HCT116 (cell line): ENCODE measurements around the gene SSRP1. TPM values are rescaled to one million over a fixed set of nuclear protein-coding genes. Genes with fewer than 3 reads are reported as not detected.

Experiments used
- ATAC-seq: fragments of 200-7000 bp; cut with Tn5 transposase; 2 replicates; pipeline ENCODE4 v1.9.1; 2020; ENCODE audit warnings: mild to moderate bottlenecking, moderate library complexity
- BruUV-seq: library from RNA; stranded (reverse); fragments of 400-500 nt; replicated peaks from 2 replicates; lab custom pipeline; 2021; lab: Mats Ljungman, UMichigan
- CTCF ChIA-PET: fragments of 300-600 bp; sonication (Branson Sonifier 250); formaldehyde crosslinking; loops from one replicate; lab custom pipeline; 2021; ENCODE audit warnings: antibody characterized with exemption; lab: Charles Lee
- POLR2A ChIA-PET: fragments of 300-600, 350-600 bp; sonication (Branson Sonifier 250); formaldehyde crosslinking; loops from one replicate; lab custom pipeline; 2021; ENCODE audit warnings: antibody characterized with exemption; lab: Charles Lee
- RAD21 ChIA-PET, 2 experiments: fragments of 300-600 bp; sonication (Branson Sonifier 250); formaldehyde crosslinking; loops; one replicate each; lab custom pipeline; 2023; ENCODE audit warnings: low total read pairs in 2 of 2; ENCODE audit not compliant: uncharacterized antibody in 2 of 2, unreplicated experiment in 2 of 2, low non-redundant PET in 1 of 2; lab: Charles Lee
- DNase-seq: peaks from one replicate; pipeline ENCODE4 v3.0.0-alpha.2; 2010; ENCODE audit warnings: low read depth, low spot score
- H2AFZ ChIP-seq: fragments of 200-600 bp; shearing (Covaris generic), sonication (generic); 2 replicates; pipeline ENCODE4 v1.6.1; 2017; ENCODE audit warnings: low read depth, mixed run types, mixed read lengths, antibody characterized with exemption, low read length; ENCODE audit not compliant: poor library complexity, severe bottlenecking
- H3K27ac ChIP-seq: 2 replicates; pipeline ENCODE4 v1.5.1; 2012; ENCODE audit warnings: low read depth, low read length
- H3K27me3 ChIP-seq: fragments of 200-600 bp; sonication (generic); 2 replicates; pipeline ENCODE4 v1.6.1; 2016; ENCODE audit warnings: mixed run types, low read length, mixed read lengths; ENCODE audit not compliant: insufficient read depth
- H3K36me3 ChIP-seq, 2 experiments: fragments of 200-500 bp in 1 of 2; fragments of 200-600 bp in 1 of 2; sonication (Bioruptor generic) in 1 of 2; sonication (generic) in 1 of 2; 2 replicates each; pipeline versions ENCODE4 v1.5.1 to v1.6.1; 2014 to 2016; ENCODE audit warnings: low read length in 2 of 2, inconsistent platforms in 1 of 2, mixed read lengths in 1 of 2, mixed run types in 1 of 2; ENCODE audit not compliant: insufficient read depth in 2 of 2, control insufficient read depth in 1 of 2
- H3K4me1 ChIP-seq, 2 experiments: fragments of 200-600 bp in 1 of 2; sonication (generic) in 1 of 2; 2 replicates each; pipeline versions ENCODE4 v1.5.1 to v1.6.1; 2012 to 2017; ENCODE audit warnings: low read length in 2 of 2, inconsistent platforms in 1 of 2, mild to moderate bottlenecking in 1 of 2, mixed read lengths in 1 of 2, mixed run types in 1 of 2, moderate library complexity in 1 of 2; ENCODE audit not compliant: insufficient read depth in 2 of 2, control insufficient read depth in 1 of 2
- H3K4me2 ChIP-seq: fragments of 200-600 bp; sonication (generic); 2 replicates; pipeline ENCODE4 v1.6.1; 2017; ENCODE audit warnings: mixed run types, low read length, mixed read lengths
- H3K4me3 ChIP-seq, 2 experiments: fragments of 200-600 bp in 1 of 2; sonication (generic) in 1 of 2; replicated peaks in 1 of 2; 2 replicates each; pipeline ENCODE4 v1.5.1; 2011 to 2016; ENCODE audit warnings: low read length in 2 of 2, control low read depth in 1 of 2, low read depth in 1 of 2, mild to moderate bottlenecking in 1 of 2, mixed read lengths in 1 of 2, mixed run types in 1 of 2
- H3K79me2 ChIP-seq: fragments of 200-600 bp; sonication (generic); 2 replicates; pipeline ENCODE4 v1.6.1; 2017; ENCODE audit warnings: mild to moderate bottlenecking, mixed run types, low read length, moderate library complexity, mixed read lengths; ENCODE audit not compliant: insufficient read depth
- H3K9ac ChIP-seq: fragments of 200-600 bp; sonication (generic); 2 replicates; pipeline ENCODE4 v1.6.1; 2016; ENCODE audit warnings: low read length, mixed read lengths
- H3K9me2 ChIP-seq: fragments of 200-600 bp; sonication (generic), shearing (Covaris generic); 2 replicates; pipeline ENCODE4 v1.6.1; 2017; ENCODE audit warnings: mixed run types, mild to moderate bottlenecking, moderate library complexity; ENCODE audit not compliant: insufficient read depth
- H3K9me3 ChIP-seq, 2 experiments: fragments of 200-500 bp in 1 of 2; fragments of 200-600 bp in 1 of 2; sonication (Bioruptor generic) in 1 of 2; sonication (generic) in 1 of 2; 2 replicates each; pipeline ENCODE4 v1.6.1; 2014 to 2017; ENCODE audit warnings: low read length in 2 of 2, mixed read lengths in 2 of 2, inconsistent platforms in 1 of 2, low read depth in 1 of 2, mild to moderate bottlenecking in 1 of 2, mixed run types in 1 of 2, moderate library complexity in 1 of 2; ENCODE audit not compliant: control insufficient read depth in 1 of 2, insufficient read depth in 1 of 2
- H4K20me1 ChIP-seq: fragments of 200-600 bp; sonication (generic), shearing (Covaris generic); 2 replicates; pipeline ENCODE4 v1.6.1; 2017; ENCODE audit warnings: mixed run types, mild to moderate bottlenecking, moderate library complexity; ENCODE audit not compliant: insufficient read depth
- CBX3 ChIP-seq: IDR thresholded peaks from 2 replicates; pipeline ENCODE4 v1.6.1; 2012; ENCODE audit warnings: low read depth
- EZH2phosphoT487 ChIP-seq: fragments of 200-600 bp; IDR thresholded peaks from 2 replicates; pipeline ENCODE4 v1.6.1; 2018; ENCODE audit warnings: antibody characterized with exemption, borderline replicate concordance
- MAX ChIP-seq: IDR thresholded peaks from 2 replicates; pipeline ENCODE4 v1.6.1; 2012
- POLR2A ChIP-seq: IDR thresholded peaks from 2 replicates; pipeline ENCODE4 v1.7.0; 2011; ENCODE audit warnings: borderline replicate concordance; ENCODE audit not compliant: insufficient read depth, insufficient read length; ENCODE audit errors: extremely low read depth
- SIN3A ChIP-seq: IDR thresholded peaks from 2 replicates; pipeline ENCODE4 v1.6.1; 2012; ENCODE audit warnings: low read depth
- SP1 ChIP-seq: IDR thresholded peaks from 2 replicates; pipeline ENCODE4 v1.6.1; 2012; ENCODE audit warnings: low read depth
- intact Hi-C: fragments of 100-400 bp; cut with micrococcal nuclease; formaldehyde crosslinking; loops from 2 replicates; pipeline ENCODE4 v1.10.0; 2022
- total RNA-seq: library from RNA; stranded (reverse); gene quantifications from one replicate; pipeline ENCODE4 v1.2.1, GENCODE V29; 2021; ENCODE audit not compliant: unreplicated experiment

The SSRP1 gene
- total RNA-seq, 1 experiment from 2014 or later: 260 TPM

DNA sequence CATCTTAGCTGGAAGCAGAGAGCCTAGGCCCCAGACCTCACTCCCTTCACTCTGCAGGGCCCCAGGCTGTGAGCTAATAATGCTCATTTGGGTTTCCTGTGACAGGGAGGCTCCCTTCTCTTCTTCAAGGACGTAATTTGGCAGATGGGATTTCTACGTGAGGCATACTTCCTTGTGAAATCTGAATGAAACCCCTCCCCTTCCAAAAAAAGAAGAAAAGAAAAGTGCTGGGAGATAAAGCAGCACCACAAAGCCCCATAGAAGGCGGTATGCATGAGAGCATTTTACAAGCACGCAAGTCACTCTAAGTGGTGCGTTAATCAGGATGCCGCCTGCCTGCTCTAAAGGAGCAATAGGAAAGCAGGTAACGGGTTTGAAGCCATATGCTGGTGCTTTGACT, 8.1 kb upstream of the SSRP1 start:
- no peak for DNase-seq
- no peak overlapping the region for H2AFZ ChIP-seq
- TF ChIP-seq SIN3A: no peak
- no peak for TF ChIP-seq MAX
- no peak for TF ChIP-seq POLR2A
- TF ChIP-seq, all 23 proteins: peak for 0
- no peaks in the 10 kb centered on the region for H3K9me2 ChIP-seq
- CTCF ChIA-PET: no interaction called here
- no peak overlapping the region for H3K9ac ChIP-seq
- intact Hi-C loops: loop anchor here (2.0 kb wide), 2 partner anchors 183 to 1169 kb away; no protein-coding TSS in a partner anchor
- ATAC-seq: no peak
- H4K20me1 ChIP-seq: no peaks in the 10 kb centered on the region
- H3K36me3 ChIP-seq: no peaks in the 10 kb centered on the region
- no peak overlapping the region for H3K27ac ChIP-seq
- H3K27me3 ChIP-seq: no peaks in the 10 kb centered on the region
- H3K4me2 ChIP-seq: no peak overlapping the region
- POLR2A ChIA-PET: interaction anchor here (1.0 kb wide), 1 partner anchor 19 kb away, joined by 3 read pairs; the partner anchor contains the start of gene TNKS1BP1
- H3K4me3 ChIP-seq: no peak overlapping the region
- no TSS peak for BruUV-seq
- no peaks in the 10 kb centered on the region for H3K79me2 ChIP-seq
- H3K9me3 ChIP-seq: no peaks in the 10 kb centered on the region
- H3K4me1 ChIP-seq: peaks cover 0 to 11% of the 10 kb centered on the region in 2 experiments; a peak in 2 of 4 replicates
- RAD21 ChIA-PET: no interaction called here

- no peaks in the 10 kb centered on the region for H3K9me3 ChIP-seq
- no peak overlapping the region for H3K4me3 ChIP-seq
- ATAC-seq: no peak
- H3K27me3 ChIP-seq: no peaks in the 10 kb centered on the region
- no peak for DNase-seq
- H2AFZ ChIP-seq: no peak overlapping the region
- no peaks in the 10 kb centered on the region for H3K9me2 ChIP-seq
- intact Hi-C loops: no loop called here
- H4K20me1 ChIP-seq: no peaks in the 10 kb centered on the region
- CTCF ChIA-PET: no interaction called here
- RAD21 ChIA-PET: no interaction called here
- no peak overlapping the region for H3K27ac ChIP-seq
- no peaks in the 10 kb centered on the region for H3K79me2 ChIP-seq
- no peaks in the 10 kb centered on the region for H3K36me3 ChIP-seq
- TF ChIP-seq SP1: no peak
- TF ChIP-seq EZH2phosphoT487: no peak
- no peak for TF ChIP-seq CBX3
- TF ChIP-seq, all 23 proteins: peak for 0
- H3K9ac ChIP-seq: no peak overlapping the region
- no TSS peak for BruUV-seq
- POLR2A ChIA-PET: interaction anchor here (0.7 to 1.0 kb wide), 2 partner anchors 17 to 35 kb away, joined by 3 read pairs; partner anchors contain the start of gene TNKS1BP1
- H3K4me1 ChIP-seq: peaks cover 0 to 11% of the 10 kb centered on the region in 2 experiments; a peak in 2 of 4 replicates
- no peak overlapping the region for H3K4me2 ChIP-seq
Measured at GRCh38 chr11:57342702-57343101, 7.0 kb upstream of the SSRP1 start.
